ENCODE measurements around the gene USHBP1. TPM values are rescaled to one million over a fixed set of nuclear protein-coding genes. Genes with fewer than 3 reads are reported as not detected.

USHBP1 gene
- total RNA-seq, 2 experiments from 2014 or later: not detected

DNA sequence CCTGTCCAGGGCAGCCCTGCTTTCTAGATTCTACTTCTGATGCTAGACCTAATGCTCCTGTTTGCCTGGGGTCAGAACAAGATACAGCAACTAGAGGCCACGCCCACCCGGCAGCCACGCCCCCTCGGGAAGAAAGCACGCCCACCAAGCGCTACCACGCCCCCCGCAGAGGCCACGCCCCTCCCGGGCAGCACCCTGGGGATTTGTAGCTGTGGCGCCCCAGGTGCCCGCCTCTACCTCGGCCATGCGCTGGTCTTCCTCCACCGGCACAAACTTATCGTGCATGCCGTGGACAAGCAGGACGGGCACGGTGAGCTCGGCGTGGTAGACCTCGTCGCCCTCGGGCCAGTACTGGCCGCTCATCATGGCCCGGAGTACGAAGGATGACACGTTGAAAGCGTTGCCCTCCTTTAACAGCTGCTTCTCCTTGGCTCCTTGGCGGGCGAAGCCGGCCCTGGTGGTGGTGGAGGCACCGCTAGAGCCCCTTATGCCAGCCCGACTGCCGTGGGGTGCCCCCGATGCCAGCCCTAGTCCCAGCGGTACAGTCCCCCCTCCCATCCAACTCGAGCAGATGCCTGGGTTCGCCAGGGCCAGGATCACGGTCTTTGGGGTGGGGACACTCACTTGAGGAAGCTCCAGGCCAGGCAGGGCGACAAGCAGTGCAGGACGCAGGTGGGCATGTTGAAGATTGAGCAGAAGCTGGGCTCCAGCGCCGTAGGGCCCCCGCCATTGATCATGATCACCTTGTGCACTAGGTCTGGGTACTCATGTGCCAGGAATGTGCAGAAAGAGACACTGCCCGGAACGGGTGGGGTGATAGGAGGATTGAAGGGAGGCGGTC is 29.7 kb upstream of the USHBP1 start:
- Histone ChIP-seq H3K27me3 (ENCODE audit: control insufficient read depth in 1 of 2, insufficient read depth in 2 of 2, low read length in 2 of 2) (no peaks in the 10 kb centered on the region), H3K27ac (ENCODE audit: low read depth in 1 of 2, low read length in 2 of 2) (no peak overlapping the region), H3K4me3 (ENCODE audit: low read length) (no peak overlapping the region), H3K9me3 (ENCODE audit: control insufficient read depth in 1 of 2, insufficient read depth in 1 of 2, low read length in 2 of 2) (peaks cover 0 to 9% of the 10 kb centered on the region in 2 experiments), H3K36me3 (ENCODE audit: insufficient read depth, low read length) (no peaks in the 10 kb centered on the region), H3K4me1 (ENCODE audit: insufficient read depth, low read length) (peaks cover 18% of the 10 kb centered on the region)
- TF ChIP-seq, protein P1, sequence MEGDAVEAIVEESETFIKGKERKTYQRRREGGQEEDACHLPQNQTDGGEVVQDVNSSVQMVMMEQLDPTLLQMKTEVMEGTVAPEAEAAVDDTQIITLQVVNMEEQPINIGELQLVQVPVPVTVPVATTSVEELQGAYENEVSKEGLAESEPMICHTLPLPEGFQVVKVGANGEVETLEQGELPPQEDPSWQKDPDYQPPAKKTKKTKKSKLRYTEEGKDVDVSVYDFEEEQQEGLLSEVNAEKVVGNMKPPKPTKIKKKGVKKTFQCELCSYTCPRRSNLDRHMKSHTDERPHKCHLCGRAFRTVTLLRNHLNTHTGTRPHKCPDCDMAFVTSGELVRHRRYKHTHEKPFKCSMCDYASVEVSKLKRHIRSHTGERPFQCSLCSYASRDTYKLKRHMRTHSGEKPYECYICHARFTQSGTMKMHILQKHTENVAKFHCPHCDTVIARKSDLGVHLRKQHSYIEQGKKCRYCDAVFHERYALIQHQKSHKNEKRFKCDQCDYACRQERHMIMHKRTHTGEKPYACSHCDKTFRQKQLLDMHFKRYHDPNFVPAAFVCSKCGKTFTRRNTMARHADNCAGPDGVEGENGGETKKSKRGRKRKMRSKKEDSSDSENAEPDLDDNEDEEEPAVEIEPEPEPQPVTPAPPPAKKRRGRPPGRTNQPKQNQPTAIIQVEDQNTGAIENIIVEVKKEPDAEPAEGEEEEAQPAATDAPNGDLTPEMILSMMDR (IDR thresholded peaks at IDR 0.05): no peak
- intact Hi-C loops (cut with DNase I, micrococcal nuclease): loop anchor here (5.0 kb wide), 2 partner anchors 43 to 173 kb away; partner anchors contain the start of gene GTPBP3 (in 1 of the 2)
- no peak overlapping the region for H3K4me3 Mint-ChIP-seq
- ATAC-seq (ENCODE audit: poor library complexity) (no peak), DNase-seq (peak in 12 of 14 experiments; percentile 22 to 76 (median 40))
- no peaks in the 10 kb centered on the region for H3K27me3 Mint-ChIP-seq
- no peak overlapping the region for H3K27ac Mint-ChIP-seq
- no peaks in the 10 kb centered on the region for H3K9me3 Mint-ChIP-seq
- ChIA-PET CTCF (interaction anchor here (1.1 to 1.9 kb wide), 2 partner anchors 11 to 92 kb away, joined by 4 to 6 read pairs; partner anchors contain the start of gene MRPL34), POLR2A (no interaction called here)
- peaks cover 9% of the 10 kb centered on the region for H3K4me1 Mint-ChIP-seq (ENCODE audit: low read depth)
- H3K36me3 Mint-ChIP-seq (ENCODE audit: low read depth): no peaks in the 10 kb centered on the region

DNA sequence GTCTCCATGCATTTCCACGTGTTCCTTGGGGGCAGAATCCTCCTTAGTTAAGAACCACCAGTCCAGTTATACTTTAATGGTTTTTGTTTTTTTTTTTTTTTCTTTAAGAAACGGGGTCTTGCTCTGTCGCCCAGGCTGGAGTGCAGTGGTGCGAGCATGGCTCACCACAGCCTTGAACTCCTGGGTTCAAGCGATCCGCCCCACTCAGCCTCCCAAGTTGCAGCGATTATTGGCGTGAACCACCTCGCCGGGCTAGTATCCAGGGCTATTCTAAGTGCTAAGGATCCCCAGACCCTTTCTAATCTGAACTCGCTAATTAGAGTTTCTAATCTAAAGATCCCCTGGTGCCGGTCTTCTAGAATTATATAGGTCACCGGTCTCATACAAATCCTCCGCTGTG is 29.1 kb upstream of the USHBP1 start:
- TF ChIP-seq, protein P1 (IDR thresholded peaks at IDR 0.05): no peak
- Mint-ChIP-seq H3K4me1 (ENCODE audit: low read depth) (peaks cover 9% of the 10 kb centered on the region), H3K36me3 (ENCODE audit: low read depth) (no peaks in the 10 kb centered on the region), H3K4me3 (no peak overlapping the region), H3K9me3 (no peaks in the 10 kb centered on the region), H3K27me3 (no peaks in the 10 kb centered on the region), H3K27ac (no peak overlapping the region)
- ChIA-PET POLR2A (interaction anchor here (1.6 to 3.2 kb wide), 3 partner anchors 12 to 40 kb away, joined by 10 to 18 read pairs (median 11); partner anchors contain the start of genes DDA1 and MRPL34), CTCF (interaction anchor here (0.8 to 1.8 kb wide), 10 partner anchors 10 to 114 kb away, joined by 3 to 17 read pairs (median 5); partner anchors contain the start of genes ABHD8, ANKLE1, ANO8 and BABAM1)
- Histone ChIP-seq H3K4me1 (ENCODE audit: insufficient read depth, low read length) (peaks cover 18% of the 10 kb centered on the region), H3K36me3 (ENCODE audit: insufficient read depth, low read length) (no peaks in the 10 kb centered on the region), H3K9me3 (ENCODE audit: control insufficient read depth in 1 of 2, insufficient read depth in 1 of 2, low read length in 2 of 2) (peaks cover 0 to 9% of the 10 kb centered on the region in 2 experiments), H3K4me3 (ENCODE audit: low read length) (no peak overlapping the region), H3K27me3 (ENCODE audit: control insufficient read depth in 1 of 2, insufficient read depth in 2 of 2, low read length in 2 of 2) (no peaks in the 10 kb centered on the region), H3K27ac (ENCODE audit: low read depth in 1 of 2, low read length in 2 of 2) (no peak overlapping the region)
- intact Hi-C loops (cut with DNase I, micrococcal nuclease): loop anchor here (1.0 to 5.0 kb wide), 5 partner anchors 12 to 174 kb away; partner anchors contain the start of genes ANO8 (in 1 of the 2), GTPBP3 (in 1 of the 2) and MRPL34 (in 1 of the 2)
- no peak for DNase-seq
- no peak for ATAC-seq (ENCODE audit: poor library complexity)

DNA sequence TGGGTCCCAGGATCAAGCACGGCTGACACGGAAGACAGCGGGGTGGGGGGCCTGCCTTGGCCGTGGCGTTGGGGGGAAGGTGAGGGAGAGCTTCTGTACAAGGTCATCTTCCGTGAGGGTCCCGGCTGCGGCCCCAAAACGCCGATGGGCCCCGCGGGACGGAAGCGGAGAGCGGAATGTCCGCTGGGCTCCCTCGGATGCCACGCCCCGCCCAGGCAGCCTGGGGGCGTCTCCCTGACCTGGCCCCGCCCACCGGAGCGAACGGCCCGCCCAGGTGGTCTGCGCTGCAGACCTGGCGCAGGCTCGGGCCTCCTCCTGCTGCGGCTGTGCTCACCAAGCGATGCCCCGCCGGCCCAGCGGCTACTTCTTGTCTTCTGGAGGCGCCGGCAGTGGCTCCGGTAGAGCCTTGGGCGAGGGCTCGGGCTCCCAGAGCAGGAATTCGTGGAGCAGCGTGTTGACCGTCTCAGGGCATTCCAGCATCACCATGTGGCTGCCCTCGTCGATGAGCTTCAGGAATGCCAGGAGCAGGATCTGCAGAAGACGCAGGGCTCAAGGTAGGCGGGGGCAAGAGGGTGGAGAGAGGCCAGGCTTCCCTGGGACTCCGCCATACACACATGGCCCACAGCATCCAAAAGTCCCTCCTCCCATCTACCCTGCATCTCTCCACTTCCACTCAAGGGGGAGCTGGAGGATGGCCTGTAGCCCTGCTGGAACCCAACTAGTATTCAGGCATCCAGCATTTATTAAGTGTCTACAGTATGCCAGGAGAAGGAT is 27.9 kb upstream of the USHBP1 start:
- intact Hi-C loops (cut with DNase I, micrococcal nuclease): loop anchor here (1.0 to 5.0 kb wide), 8 partner anchors 11 to 175 kb away; partner anchors contain the start of genes ABHD8 (in 1 of the 2), ANO8 (in 1 of the 2), GTPBP3 (in 1 of the 2) and MRPL34 (in 1 of the 2)
- Histone ChIP-seq H3K36me3 (ENCODE audit: insufficient read depth, low read length) (no peaks in the 10 kb centered on the region), H3K4me1 (ENCODE audit: insufficient read depth, low read length) (peaks cover 18% of the 10 kb centered on the region), H3K27ac (ENCODE audit: low read depth in 1 of 2, low read length in 2 of 2) (no peak overlapping the region), H3K4me3 (ENCODE audit: low read length) (peak overlapping the region; percentile 83), H3K27me3 (ENCODE audit: control insufficient read depth in 1 of 2, insufficient read depth in 2 of 2, low read length in 2 of 2) (no peaks in the 10 kb centered on the region), H3K9me3 (ENCODE audit: control insufficient read depth in 1 of 2, insufficient read depth in 1 of 2, low read length in 2 of 2) (peaks cover 0 to 5% of the 10 kb centered on the region in 2 experiments)
- H3K36me3 Mint-ChIP-seq (ENCODE audit: low read depth): no peaks in the 10 kb centered on the region
- peak overlapping the region; percentile 19 for H3K27ac Mint-ChIP-seq
- ChIA-PET POLR2A (interaction anchor here (0.5 to 3.2 kb wide), 11 partner anchors 11 to 167 kb away, joined by 3 to 18 read pairs (median 3); partner anchors contain the start of genes ABHD8, DDA1, MRPL34 and MVB12A), CTCF (interaction anchor here (0.7 to 1.8 kb wide), 17 partner anchors 10 to 204 kb away, joined by 3 to 27 read pairs (median 5); partner anchors contain the start of genes ABHD8, ANKLE1, ANO8 and BABAM1)
- peaks cover 4% of the 10 kb centered on the region for H3K27me3 Mint-ChIP-seq
- peak; percentile 98 for ATAC-seq (ENCODE audit: poor library complexity)
- peaks cover 9% of the 10 kb centered on the region for H3K4me1 Mint-ChIP-seq (ENCODE audit: low read depth)
- peak overlapping the region; percentile 92 for H3K4me3 Mint-ChIP-seq
- DNase-seq: peak; percentile 58 to 91 (median 71)
- TF ChIP-seq, protein P1 (IDR thresholded peaks at IDR 0.05): peak; percentile 84
- H3K9me3 Mint-ChIP-seq: no peaks in the 10 kb centered on the region

Data from CD4-positive, alpha-beta T cell (primary cell).